Astrocyte (in vitro differentiated cells and primary cell): ENCODE measurements around the gene STOM.

Source experiments
- CTCF ChIP-seq: IDR thresholded peaks from 2 replicates; pipeline ENCODE4 v1.5.1; 2011; ENCODE audit warnings: low read depth, mild to moderate bottlenecking, inconsistent platforms, low read length, moderate library complexity; ENCODE audit not compliant: insufficient read depth
- EZH2 ChIP-seq: IDR thresholded peaks from 2 replicates; pipeline ENCODE4 v1.6.1; 2012; ENCODE audit warnings: mild to moderate bottlenecking, low read length, inconsistent platforms; ENCODE audit not compliant: insufficient read depth

- TF ChIP-seq CTCF (no peak), EZH2 (no peak)
Measured at GRCh38 chr9:121393318-121393717, 23.3 kb upstream of the STOM start.
